A673 (cell line): Measurements from ENCODE around the gene SLC22A3.

Experiments used
- CTCF ChIP-seq: fragments of 300-800, 200-600 bp; sonication (generic); conservative IDR thresholded peaks from 2 replicates; pipeline ENCODE4 v1.5.1; 2017; ENCODE audit warnings: low read depth, mild to moderate bottlenecking, antibody characterized with exemption, low read length, moderate library complexity, mixed read lengths
- EZH2 ChIP-seq: fragments of 200-600 bp; sonication (generic); IDR thresholded peaks from 2 replicates; pipeline ENCODE4 v1.6.1; 2017; ENCODE audit warnings: borderline replicate concordance, low read depth, mild to moderate bottlenecking, mixed read lengths, antibody characterized with exemption, low read length; ENCODE audit not compliant: poor library complexity, severe bottlenecking

GRCh38 chr6:160356074-160356744, 8.0 kb downstream of the SLC22A3 start:
- TF ChIP-seq CTCF: no peak
- no peak for TF ChIP-seq EZH2
